Bronchial epithelial cell (primary cell): Measurements from ENCODE around the gene SELENOF. TPM values are rescaled to one million over a fixed set of nuclear protein-coding genes. Genes with fewer than 3 reads are reported as not detected.
A peak's percentile ranks its signal among the peaks of the same experiment; 100 is the strongest.

Source experiments
- DNase-seq: peaks from one replicate; pipeline ENCODE4 v3.0.0-alpha.2; 2010; ENCODE audit warnings: low read depth
- FAIRE-seq: peaks from 2 replicates; lab custom pipeline; 2011; peaks lifted over from hg19 to GRCh38; lab: Jason Lieb, UNC
- H3K27me3 ChIP-seq: 2 replicates; pipeline ENCODE4 v1.5.1; 2011; ENCODE audit warnings: low read length; ENCODE audit not compliant: control insufficient read depth, insufficient read depth
- H3K36me3 ChIP-seq: 2 replicates; pipeline ENCODE4 v1.5.1; 2011; ENCODE audit warnings: low read length; ENCODE audit not compliant: control insufficient read depth, insufficient read depth
- H3K4me3 ChIP-seq: 2 replicates; pipeline ENCODE4 v1.5.1; 2011; ENCODE audit warnings: mild to moderate bottlenecking, low read depth, low read length, control low read depth
- total RNA-seq: library from RNA; depleted of rRNA; stranded (reverse); fragments of >200 nt; gene quantifications from 2 replicates; pipeline ENCODE4 v1.2.1, GENCODE V29; 2014
- TF ChIP-seq, protein P1 (sequence below): IDR thresholded peaks from 2 replicates; pipeline ENCODE4 v1.5.1; 2011; ENCODE audit warnings: mild to moderate bottlenecking, moderate library complexity, low read length, control low read depth, inconsistent platforms; ENCODE audit not compliant: insufficient read depth, severe bottlenecking

The SELENOF gene
- total RNA-seq, 1 donor from 2014 or later = 131 TPM

DNA sequence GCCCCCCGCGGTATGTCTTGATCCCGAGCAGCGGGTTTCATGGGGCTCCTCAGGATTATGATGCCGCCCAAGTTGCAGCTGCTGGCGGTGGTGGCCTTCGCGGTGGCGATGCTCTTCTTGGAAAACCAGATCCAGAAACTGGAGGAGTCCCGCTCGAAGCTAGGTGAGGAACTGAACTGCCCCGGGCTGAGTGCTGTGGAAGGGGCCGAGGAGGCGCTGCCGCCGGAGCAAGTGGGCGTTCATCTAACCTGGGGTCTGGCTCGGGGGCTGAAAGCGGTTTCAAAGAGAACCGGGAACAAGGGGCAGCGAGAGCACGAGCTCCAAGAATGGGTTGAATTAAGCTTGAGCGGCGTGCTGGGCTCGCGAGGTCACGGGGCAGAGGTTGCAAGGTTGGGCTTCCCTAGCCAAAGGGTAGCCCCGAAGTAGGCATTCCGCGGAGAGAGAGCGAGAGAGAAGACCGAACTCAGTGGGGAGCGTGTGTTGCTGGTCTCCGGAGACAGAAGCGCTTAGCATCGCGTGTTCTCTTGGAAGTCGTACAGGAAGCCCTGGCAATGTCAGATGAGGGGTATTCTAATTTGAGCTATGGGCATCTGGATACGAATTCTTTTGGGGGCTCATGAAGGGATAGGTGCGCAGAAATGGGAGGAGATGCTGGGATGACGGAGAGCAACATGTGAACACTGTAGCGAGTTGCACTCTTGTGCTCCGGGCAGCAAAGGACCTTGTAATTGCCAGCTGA is 1.2 kb upstream of the SELENOF start:
- DNase-seq = peak; percentile 57
- TF ChIP-seq, protein P1, sequence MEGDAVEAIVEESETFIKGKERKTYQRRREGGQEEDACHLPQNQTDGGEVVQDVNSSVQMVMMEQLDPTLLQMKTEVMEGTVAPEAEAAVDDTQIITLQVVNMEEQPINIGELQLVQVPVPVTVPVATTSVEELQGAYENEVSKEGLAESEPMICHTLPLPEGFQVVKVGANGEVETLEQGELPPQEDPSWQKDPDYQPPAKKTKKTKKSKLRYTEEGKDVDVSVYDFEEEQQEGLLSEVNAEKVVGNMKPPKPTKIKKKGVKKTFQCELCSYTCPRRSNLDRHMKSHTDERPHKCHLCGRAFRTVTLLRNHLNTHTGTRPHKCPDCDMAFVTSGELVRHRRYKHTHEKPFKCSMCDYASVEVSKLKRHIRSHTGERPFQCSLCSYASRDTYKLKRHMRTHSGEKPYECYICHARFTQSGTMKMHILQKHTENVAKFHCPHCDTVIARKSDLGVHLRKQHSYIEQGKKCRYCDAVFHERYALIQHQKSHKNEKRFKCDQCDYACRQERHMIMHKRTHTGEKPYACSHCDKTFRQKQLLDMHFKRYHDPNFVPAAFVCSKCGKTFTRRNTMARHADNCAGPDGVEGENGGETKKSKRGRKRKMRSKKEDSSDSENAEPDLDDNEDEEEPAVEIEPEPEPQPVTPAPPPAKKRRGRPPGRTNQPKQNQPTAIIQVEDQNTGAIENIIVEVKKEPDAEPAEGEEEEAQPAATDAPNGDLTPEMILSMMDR = no peak
- FAIRE-seq = no peak

GRCh38 chr1:86914601-86914997 is 673 bp upstream of the SELENOF start, which contains the start of gene HS2ST1:
Gene HS2ST1 (plus strand): TSS chr1:86914635.
- no peak for FAIRE-seq
- no peak for DNase-seq
- Histone ChIP-seq H3K36me3 (peaks cover 2% of the 10 kb centered on the region), H3K4me3 (peak within 1 kb of the TSS; percentile 94), H3K27me3 (no peaks in the 10 kb centered on the region)
- TF ChIP-seq, protein P1 = no peak

More for the DNA sequence above, 1.2 kb upstream of the SELENOF start:
- H3K36me3 ChIP-seq = peaks cover under 1% of the 10 kb centered on the region
- H3K27me3 ChIP-seq = no peaks in the 10 kb centered on the region
- peak overlapping the region; percentile 83 for H3K4me3 ChIP-seq

DNA sequence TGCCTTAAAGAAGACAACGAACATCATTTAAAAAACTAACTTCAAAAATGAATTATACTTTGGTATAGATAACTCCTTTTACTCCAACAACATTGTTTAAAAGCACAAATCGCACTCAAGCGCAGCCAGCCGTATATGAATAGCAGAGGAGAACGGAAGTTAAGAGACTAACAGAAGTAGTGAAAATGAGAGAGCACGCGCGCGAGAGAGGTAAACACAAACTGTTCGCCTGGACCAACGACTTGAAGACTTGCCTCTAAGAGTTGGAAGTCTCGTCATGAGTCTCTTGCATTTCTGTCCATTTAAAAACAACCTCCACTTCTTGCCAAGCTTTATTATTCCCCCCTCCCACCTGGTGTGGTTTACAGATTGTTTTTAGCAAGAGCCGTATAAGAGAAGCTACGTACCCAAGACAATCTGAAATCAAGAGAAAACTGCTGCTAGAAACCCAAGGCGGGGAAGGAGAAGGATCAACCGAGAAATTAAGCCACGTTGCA is 479 bp downstream of the SELENOF start:
- FAIRE-seq = no peak

DNA sequence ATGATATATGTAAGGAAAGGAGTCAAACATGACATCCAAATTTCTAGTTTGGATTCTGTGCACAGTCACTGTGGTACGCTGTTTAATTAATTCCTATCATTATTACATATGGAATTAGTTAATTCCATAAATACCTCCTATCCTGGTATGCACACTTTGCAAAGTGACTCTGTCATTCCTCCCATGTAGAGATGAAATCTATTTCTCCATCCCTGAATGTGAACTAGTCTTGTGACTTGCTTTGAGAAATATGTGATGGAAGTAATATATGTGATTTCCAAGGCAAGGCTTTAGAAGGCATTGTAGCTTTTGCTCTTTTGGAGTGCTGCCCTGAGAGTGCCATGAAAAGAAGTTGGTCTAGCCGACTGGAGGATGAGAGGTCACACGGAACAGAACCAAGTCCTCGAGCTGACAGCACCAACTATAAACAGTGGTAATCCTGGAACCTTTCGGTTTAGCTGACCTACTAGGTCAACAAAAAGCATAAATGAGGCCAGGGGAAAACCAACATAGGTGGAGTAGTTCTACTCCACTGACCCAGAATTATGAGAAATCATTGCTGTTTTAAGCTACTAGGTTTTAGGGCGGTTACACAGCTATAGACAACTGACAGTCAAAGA is 1.5 kb downstream of the SELENOF start:
- H3K36me3 ChIP-seq = peaks cover 2% of the 10 kb centered on the region
- DNase-seq = no peak
- peak overlapping the region; percentile 94 for H3K4me3 ChIP-seq
- no peak for FAIRE-seq
- H3K27me3 ChIP-seq = no peaks in the 10 kb centered on the region
- TF ChIP-seq, protein P1 = no peak

More for the DNA sequence above, 479 bp downstream of the SELENOF start:
- TF ChIP-seq, protein P1 = no peak
- H3K4me3 ChIP-seq = peak overlapping the region; percentile 94
- peak; percentile 33 for DNase-seq
- peaks cover 2% of the 10 kb centered on the region for H3K36me3 ChIP-seq
- H3K27me3 ChIP-seq = no peaks in the 10 kb centered on the region

DNA sequence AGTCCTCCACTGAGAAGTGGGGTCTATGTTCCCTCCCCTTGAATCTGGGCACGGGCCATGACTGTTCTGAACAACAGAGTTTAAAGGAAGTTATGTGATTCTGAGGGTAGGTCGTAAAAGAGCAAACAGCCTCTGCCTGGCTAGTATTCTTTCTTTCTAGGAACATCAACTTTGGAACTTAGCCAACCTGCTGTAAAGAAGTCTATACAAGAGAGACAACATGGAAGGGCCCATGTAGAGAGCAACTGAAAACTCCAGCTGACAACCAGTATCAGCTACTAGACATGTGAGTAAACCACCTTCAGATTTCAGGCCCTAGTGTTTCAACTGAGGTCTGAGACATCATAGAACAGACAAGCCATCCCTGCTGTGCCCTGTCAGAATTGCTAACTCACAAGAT is 7.5 kb downstream of the SELENOF start:
- TF ChIP-seq, protein P1 = no peak
- Histone ChIP-seq H3K36me3 (peaks cover 3% of the 10 kb centered on the region), H3K4me3 (no peak overlapping the region), H3K27me3 (no peaks in the 10 kb centered on the region)
- DNase-seq (no peak), FAIRE-seq (no peak)
